Measurements from ENCODE around the gene IMMT. TPM values are rescaled to one million over a fixed set of nuclear protein-coding genes. Genes with fewer than 3 reads are reported as not detected.

Gene IMMT
- polyA plus RNA-seq, 1 donor from 2014 or later, result 45.9 TPM

- TF ChIP-seq CTCF (IDR thresholded peaks at IDR 0.05; ENCODE audit: poor library complexity, severe bottlenecking), result no peak
- TF ChIP-seq TAF1 (IDR thresholded peaks at IDR 0.05; ENCODE audit: low read depth), result no peak
- no peak for TF ChIP-seq EP300 (conservative IDR thresholded peaks at IDR 0.05; ENCODE audit: poor library complexity, severe bottlenecking)
- no peak for TF ChIP-seq REST (IDR thresholded peaks at IDR 0.05; ENCODE audit: borderline replicate concordance)
- TF ChIP-seq MXI1 (conservative IDR thresholded peaks at IDR 0.05; ENCODE audit: poor library complexity, severe bottlenecking), result no peak
- no peak for TF ChIP-seq POLR2AphosphoS5 (IDR thresholded peaks at IDR 0.05)
- no peak for TF ChIP-seq EZH2 (IDR thresholded peaks at IDR 0.05; ENCODE audit: borderline replicate concordance, insufficient read depth, low read length, poor library complexity, severe bottlenecking)
- no peak for TF ChIP-seq SMC3 (conservative IDR thresholded peaks at IDR 0.05; ENCODE audit: poor library complexity)
- TF ChIP-seq RAD21 (conservative IDR thresholded peaks at IDR 0.05), result no peak
- H3K9me2 ChIP-seq (ENCODE audit: insufficient read depth, low read length), result no peaks in the 10 kb centered on the region
- H3F3A ChIP-seq (ENCODE audit: insufficient read depth, low read length, poor library complexity, severe bottlenecking), result peaks cover 3% of the 10 kb centered on the region
- H3K36me3 ChIP-seq (ENCODE audit: insufficient read depth, low read length), result no peaks in the 10 kb centered on the region
- H3K9me3 ChIP-seq (ENCODE audit: low read length), result no peaks in the 10 kb centered on the region
- peak overlapping the region; percentile 96 for H3K4me2 ChIP-seq (ENCODE audit: low read length)
- H3K4me3 ChIP-seq (ENCODE audit: low read length), result peak overlapping the region; percentile 90
- no peak overlapping the region for H2AFZ ChIP-seq (ENCODE audit: low read depth, low read length)
- peaks cover 9% of the 10 kb centered on the region for H4K20me1 ChIP-seq (ENCODE audit: insufficient read depth)
- H3K9ac ChIP-seq (ENCODE audit: low read length), result peak overlapping the region; percentile 98
- no peaks in the 10 kb centered on the region for H3K27me3 ChIP-seq (ENCODE audit: insufficient read depth, low read depth, low read length)
- peaks cover 35% of the 10 kb centered on the region for H3K79me2 ChIP-seq (replicated peaks; ENCODE audit: insufficient read depth, low read length)
- H3K27ac ChIP-seq (ENCODE audit: low read length), result peak overlapping the region; percentile 94
These were observed 559 bp downstream of the IMMT start for GRCh38 chr2:86194751-86195054.

- no peak overlapping the region for H2AFZ ChIP-seq (ENCODE audit: low read depth, low read length)
- H3K27me3 ChIP-seq (ENCODE audit: insufficient read depth, low read depth, low read length), result no peaks in the 10 kb centered on the region
- H3F3A ChIP-seq (ENCODE audit: insufficient read depth, low read length, poor library complexity, severe bottlenecking), result peaks cover 3% of the 10 kb centered on the region
- H3K27ac ChIP-seq (ENCODE audit: low read length), result peak overlapping the region; percentile 94
- no peaks in the 10 kb centered on the region for H3K9me3 ChIP-seq (ENCODE audit: low read length)
- peak overlapping the region; percentile 90 for H3K4me3 ChIP-seq (ENCODE audit: low read length)
- H3K36me3 ChIP-seq (ENCODE audit: insufficient read depth, low read length), result no peaks in the 10 kb centered on the region
- H4K20me1 ChIP-seq (ENCODE audit: insufficient read depth), result peaks cover 9% of the 10 kb centered on the region
- peak overlapping the region; percentile 96 for H3K4me2 ChIP-seq (ENCODE audit: low read length)
- H3K79me2 ChIP-seq (replicated peaks; ENCODE audit: insufficient read depth, low read length), result peaks cover 38% of the 10 kb centered on the region
- TF ChIP-seq EZH2 (IDR thresholded peaks at IDR 0.05; ENCODE audit: borderline replicate concordance, insufficient read depth, low read length, poor library complexity, severe bottlenecking) (no peak), CTCF (IDR thresholded peaks at IDR 0.05; ENCODE audit: poor library complexity, severe bottlenecking) (no peak), MXI1 (conservative IDR thresholded peaks at IDR 0.05; ENCODE audit: poor library complexity, severe bottlenecking) (no peak), TAF1 (IDR thresholded peaks at IDR 0.05; ENCODE audit: low read depth) (no peak), SMC3 (conservative IDR thresholded peaks at IDR 0.05; ENCODE audit: poor library complexity) (no peak), EP300 (conservative IDR thresholded peaks at IDR 0.05; ENCODE audit: poor library complexity, severe bottlenecking) (no peak), REST (IDR thresholded peaks at IDR 0.05; ENCODE audit: borderline replicate concordance) (no peak), RAD21 (conservative IDR thresholded peaks at IDR 0.05) (no peak), POLR2AphosphoS5 (IDR thresholded peaks at IDR 0.05) (no peak)
- H3K9ac ChIP-seq (ENCODE audit: low read length), result peak overlapping the region; percentile 98
- H3K9me2 ChIP-seq (ENCODE audit: insufficient read depth, low read length), result no peaks in the 10 kb centered on the region
These were observed 1.2 kb downstream of the IMMT start for GRCh38 chr2:86193901-86194567.

Measured in neural cell (in vitro differentiated cells).